Jurkat, Clone E6-1 (cell line): ENCODE measurements around the gene EXOSC10.
"Not testable (repeated sequence)": the region's sequence is repeated elsewhere in the genome, so short reads cannot be mapped to it uniquely, and the experiment has no call there.

ENCODE experiments used
- DNase-seq: peaks from one replicate; pipeline ENCODE4 v3.0.0-alpha.2; 2011; ENCODE audit warnings: low read depth, low spot score
- H3K4me3 ChIP-seq: 2 replicates; pipeline ENCODE4 v1.5.1; 2011; ENCODE audit warnings: mild to moderate bottlenecking, low read length, control low read depth, moderate library complexity

Gene EXOSC10

GRCh38 chr1:11026052-11026451, 73.6 kb downstream of the EXOSC10 start:
- H3K4me3 ChIP-seq, result no peak overlapping the region
- no peak for DNase-seq

GRCh38 chr1:11025618-11026017, 74.1 kb downstream of the EXOSC10 start:
- no peak overlapping the region for H3K4me3 ChIP-seq
- no peak for DNase-seq

GRCh38 chr1:11024874-11025203, 74.8 kb downstream of the EXOSC10 start:
- no peak for DNase-seq

GRCh38 chr1:11024154-11024873, 75.4 kb downstream of the EXOSC10 start:
- DNase-seq, result no peak
- no peak overlapping the region for H3K4me3 ChIP-seq

More at GRCh38 chr1:11024874-11025203, 74.8 kb downstream of the EXOSC10 start:
- H3K4me3 ChIP-seq, result no peak overlapping the region

GRCh38 chr1:11023201-11023600, 76.5 kb downstream of the EXOSC10 start:
- no peak for DNase-seq
- H3K4me3 ChIP-seq, result no peak overlapping the region

GRCh38 chr1:11019971-11020370, 79.7 kb downstream of the EXOSC10 start:
- no peak overlapping the region for H3K4me3 ChIP-seq
- no peak for DNase-seq

GRCh38 chr1:11019358-11019757, 80.3 kb downstream of the EXOSC10 start:
- DNase-seq, result not testable (repeated sequence)

More at GRCh38 chr1:11019358-11019757, 80.3 kb downstream of the EXOSC10 start:
- not testable (repeated sequence) for H3K4me3 ChIP-seq
